OCI-LY3 (cell line): ENCODE measurements around the gene PLCB2.

Experiments used
- EZH2phosphoT487 ChIP-seq: fragments of 200-600 bp; shearing (Covaris generic); IDR thresholded peaks from 2 replicates; pipeline ENCODE4 v1.6.1; 2018; ENCODE audit warnings: antibody characterized with exemption, mixed run types, low read depth
- TF ChIP-seq, protein P1 (sequence below): fragments of 200-600, 300-600 bp; sonication (generic); IDR thresholded peaks from 2 replicates; pipeline ENCODE4 v1.5.1; 2014; ENCODE audit warnings: antibody characterized with exemption, low read length, low read depth

DNA sequence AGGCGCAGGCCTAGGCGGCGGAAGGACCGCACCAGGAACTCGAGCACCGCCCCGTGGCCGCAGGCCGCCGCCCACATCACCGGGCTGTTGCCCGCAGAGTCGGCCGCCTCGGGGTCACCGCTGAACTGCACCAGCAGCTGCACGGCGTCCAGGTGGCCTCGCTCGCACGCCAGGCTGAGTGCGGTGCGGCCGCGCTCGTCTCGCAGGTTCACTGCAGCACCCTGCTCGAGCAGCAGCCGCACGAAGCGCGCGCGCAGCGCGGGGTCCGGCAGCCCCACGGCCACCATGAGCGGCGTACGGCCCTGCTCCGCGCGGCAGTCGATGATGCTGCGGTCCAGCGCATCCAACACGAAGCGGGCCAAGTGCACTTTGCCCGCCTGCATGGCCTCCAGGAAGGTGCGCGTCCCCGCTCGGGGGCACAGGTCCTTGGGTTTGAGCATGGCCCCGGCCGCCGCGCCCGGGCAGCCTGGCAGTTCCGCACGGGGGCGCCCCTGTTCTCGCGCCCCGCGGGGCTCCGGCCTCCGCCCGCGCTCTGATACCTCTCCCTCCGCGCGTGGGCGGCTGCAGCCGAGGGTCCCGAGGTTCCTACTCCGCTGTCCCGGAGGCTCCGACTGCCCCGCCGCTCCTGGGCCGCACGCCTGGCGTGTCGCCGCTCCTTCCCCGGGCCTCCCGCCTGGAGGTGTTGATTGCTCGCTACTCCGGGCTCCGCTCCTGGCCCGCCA lies 25.4 kb downstream of the PLCB2 start:
- TF ChIP-seq, protein P1, sequence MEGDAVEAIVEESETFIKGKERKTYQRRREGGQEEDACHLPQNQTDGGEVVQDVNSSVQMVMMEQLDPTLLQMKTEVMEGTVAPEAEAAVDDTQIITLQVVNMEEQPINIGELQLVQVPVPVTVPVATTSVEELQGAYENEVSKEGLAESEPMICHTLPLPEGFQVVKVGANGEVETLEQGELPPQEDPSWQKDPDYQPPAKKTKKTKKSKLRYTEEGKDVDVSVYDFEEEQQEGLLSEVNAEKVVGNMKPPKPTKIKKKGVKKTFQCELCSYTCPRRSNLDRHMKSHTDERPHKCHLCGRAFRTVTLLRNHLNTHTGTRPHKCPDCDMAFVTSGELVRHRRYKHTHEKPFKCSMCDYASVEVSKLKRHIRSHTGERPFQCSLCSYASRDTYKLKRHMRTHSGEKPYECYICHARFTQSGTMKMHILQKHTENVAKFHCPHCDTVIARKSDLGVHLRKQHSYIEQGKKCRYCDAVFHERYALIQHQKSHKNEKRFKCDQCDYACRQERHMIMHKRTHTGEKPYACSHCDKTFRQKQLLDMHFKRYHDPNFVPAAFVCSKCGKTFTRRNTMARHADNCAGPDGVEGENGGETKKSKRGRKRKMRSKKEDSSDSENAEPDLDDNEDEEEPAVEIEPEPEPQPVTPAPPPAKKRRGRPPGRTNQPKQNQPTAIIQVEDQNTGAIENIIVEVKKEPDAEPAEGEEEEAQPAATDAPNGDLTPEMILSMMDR: no peak
- no peak for TF ChIP-seq EZH2phosphoT487
